ENCODE measurements around the gene SENP3. TPM values are rescaled to one million over a fixed set of nuclear protein-coding genes. Genes with fewer than 3 reads are reported as not detected.
"Not testable (repeated sequence)": the region's sequence is repeated elsewhere in the genome, so short reads cannot be mapped to it uniquely, and the experiment has no call there.

SENP3 gene
- total RNA-seq, 1 experiment from 2014 or later, result 162 TPM

- DNase-seq (ENCODE audit: low spot score), result no peak
Measured at GRCh38 chr17:7592422-7593021, 30.8 kb downstream of the SENP3 start.

- no peak for DNase-seq (ENCODE audit: low spot score)
Measured at GRCh38 chr17:7593296-7593695, 31.6 kb downstream of the SENP3 start.

GRCh38 chr17:7597561-7597960 lies 35.8 kb downstream of the SENP3 start:
- DNase-seq (ENCODE audit: low spot score), result not testable (repeated sequence)

GRCh38 chr17:7606280-7606679 lies 44.6 kb downstream of the SENP3 start:
- no peak for DNase-seq (ENCODE audit: low spot score)

- DNase-seq (ENCODE audit: low spot score), result no peak
Measured at GRCh38 chr17:7610641-7611040, 48.9 kb downstream of the SENP3 start.

- no peak for DNase-seq (ENCODE audit: low spot score)
Measured at GRCh38 chr17:7611635-7612293, 50.0 kb downstream of the SENP3 start.

GRCh38 chr17:7612294-7612640 lies 50.5 kb downstream of the SENP3 start:
- no peak for DNase-seq (ENCODE audit: low spot score)

GRCh38 chr17:7613769-7614424 lies 52.2 kb downstream of the SENP3 start:
- DNase-seq (ENCODE audit: low spot score), result peak; percentile 22

GRCh38 chr17:7614425-7615264 lies 52.9 kb downstream of the SENP3 start, which contains the start of gene FXR2:
Gene FXR2, minus strand, starts transcription at chr17:7614897. Its CDS starts 365 bp downstream, at chr17:7614532.
- peak; percentile 100 for DNase-seq (ENCODE audit: low spot score)

- no peak for DNase-seq (ENCODE audit: low spot score)
Measured at GRCh38 chr17:7615265-7615747, 53.6 kb downstream of the SENP3 start.

GRCh38 chr17:7618608-7619007 lies 56.9 kb downstream of the SENP3 start:
- DNase-seq (ENCODE audit: low spot score), result no peak

- DNase-seq (ENCODE audit: low spot score), result no peak
Measured at GRCh38 chr17:7620835-7621234, 59.1 kb downstream of the SENP3 start.

Other genes with a start within 250 kb of the SENP3 start
- 100 and 114 TPM in 2 replicates for gene GPS2, start 246.6 kb upstream of the SENP3 start, total RNA-seq (2014; rRNA removed; shearing (Covaris generic))
- gene NEURL4, start 232.6 kb upstream of the SENP3 start, total RNA-seq (2014; rRNA removed; shearing (Covaris generic)), result 9.8 and 12.2 TPM in 2 replicates
- gene ACAP1, start 225.4 kb upstream of the SENP3 start, total RNA-seq (2014; rRNA removed; shearing (Covaris generic)), result 0.90 and 4.1 TPM in 2 replicates
- 13.9 and 19.5 TPM in 2 replicates for gene KCTD11, start 209.8 kb upstream of the SENP3 start, total RNA-seq (2014; rRNA removed; shearing (Covaris generic))
- gene TMEM95, start 206.8 kb upstream of the SENP3 start, total RNA-seq (2014; rRNA removed; shearing (Covaris generic)), result not detected in 2 replicates
- gene TNK1, start 180.8 kb upstream of the SENP3 start, total RNA-seq (2014; rRNA removed; shearing (Covaris generic)), result 0.07 TPM in 1 of 2 replicates, not detected in the other
- 73.2 and 74.7 TPM in 2 replicates for gene PLSCR3, start 167.4 kb upstream of the SENP3 start, total RNA-seq (2014; rRNA removed; shearing (Covaris generic))
- gene TMEM256, start 157.8 kb upstream of the SENP3 start, total RNA-seq (2014; rRNA removed; shearing (Covaris generic)), result 71.7 and 80.4 TPM in 2 replicates
- 11.3 and 12.3 TPM in 2 replicates for gene NLGN2, start 154.1 kb upstream of the SENP3 start, total RNA-seq (2014; rRNA removed; shearing (Covaris generic))
- gene SPEM1, start 141.6 kb upstream of the SENP3 start, total RNA-seq (2014; rRNA removed; shearing (Covaris generic)), result not detected in 2 replicates
- gene SPEM2, start 136.3 kb upstream of the SENP3 start, total RNA-seq (2014; rRNA removed; shearing (Covaris generic)), result not detected in 2 replicates
- gene SPEM3, start 133.1 kb upstream of the SENP3 start, total RNA-seq (2014; rRNA removed; shearing (Covaris generic)), result not detected in 2 replicates
- 2.5 and 7.4 TPM in 2 replicates for gene TMEM102, start 126.5 kb upstream of the SENP3 start, total RNA-seq (2014; rRNA removed; shearing (Covaris generic))
- gene FGF11, start 122.4 kb upstream of the SENP3 start, total RNA-seq (2014; rRNA removed; shearing (Covaris generic)), result 0.89 TPM in 1 of 2 replicates, not detected in the other
- gene CHRNB1, start 116.9 kb upstream of the SENP3 start, total RNA-seq (2014; rRNA removed; shearing (Covaris generic)), result 14.1 and 20.2 TPM in 2 replicates
- 24.8 and 28.4 TPM in 2 replicates for gene ZBTB4, start 82.3 kb upstream of the SENP3 start, total RNA-seq (2014; rRNA removed; shearing (Covaris generic))
- not detected in 2 replicates for gene SLC35G6, start 80.5 kb upstream of the SENP3 start, total RNA-seq (2014; rRNA removed; shearing (Covaris generic))
- 17.8 and 23.4 TPM in 2 replicates for gene POLR2A, start 77.6 kb upstream of the SENP3 start, total RNA-seq (2014; rRNA removed; shearing (Covaris generic))
- gene TNFSF12, start 12.9 kb upstream of the SENP3 start, total RNA-seq (2014; rRNA removed; shearing (Covaris generic)), result 9.3 and 17.0 TPM in 2 replicates
- 3.7 and 4.1 TPM in 2 replicates for gene TNFSF13, start 3.2 kb upstream of the SENP3 start, total RNA-seq (2014; rRNA removed; shearing (Covaris generic))
- 11.5 and 15.6 TPM in 2 replicates for gene CD68, start 17.7 kb downstream of the SENP3 start, total RNA-seq (2014; rRNA removed; shearing (Covaris generic))
- gene MPDU1, start 21.9 kb downstream of the SENP3 start, total RNA-seq (2014; rRNA removed; shearing (Covaris generic)), result 246 and 350 TPM in 2 replicates
- 2.0 and 7.2 TPM in 2 replicates for gene SOX15, start 28.2 kb downstream of the SENP3 start, total RNA-seq (2014; rRNA removed; shearing (Covaris generic))
- 61.1 and 76.5 TPM in 2 replicates for gene FXR2, start 53.0 kb downstream of the SENP3 start, total RNA-seq (2014; rRNA removed; shearing (Covaris generic))
- gene SAT2, start 65.9 kb downstream of the SENP3 start, total RNA-seq (2014; rRNA removed; shearing (Covaris generic)), result 64.0 and 77.4 TPM in 2 replicates
- gene SHBG, start 68.2 kb downstream of the SENP3 start, total RNA-seq (2014; rRNA removed; shearing (Covaris generic)), result 2.8 TPM in 1 of 2 replicates, not detected in the other
- gene ATP1B2, start 89.0 kb downstream of the SENP3 start, total RNA-seq (2014; rRNA removed; shearing (Covaris generic)), result not detected in 2 replicates
- gene TP53, start 125.6 kb downstream of the SENP3 start, total RNA-seq (2014; rRNA removed; shearing (Covaris generic)), result 99.3 and 107 TPM in 2 replicates
- 26.0 and 27.4 TPM in 2 replicates for gene WRAP53, start 126.6 kb downstream of the SENP3 start, total RNA-seq (2014; rRNA removed; shearing (Covaris generic))
- gene EFNB3, start 143.3 kb downstream of the SENP3 start, total RNA-seq (2014; rRNA removed; shearing (Covaris generic)), result 7.6 and 11.3 TPM in 2 replicates
- 0.17 TPM in 2 replicates for gene DNAH2, start 155.8 kb downstream of the SENP3 start, total RNA-seq (2014; rRNA removed; shearing (Covaris generic))